PFSK-1 (cell line): ENCODE results near the gene HOXD11.

ENCODE experiments used
- POLR2AphosphoS5 ChIP-seq: IDR thresholded peaks from 2 replicates; pipeline ENCODE4 v1.6.1; 2012; ENCODE audit warnings: low read depth, mild to moderate bottlenecking, control low read depth, low read length, moderate library complexity
- TAF1 ChIP-seq: IDR thresholded peaks from 2 replicates; pipeline ENCODE4 v1.6.1; 2012; ENCODE audit warnings: low read length, control low read depth, borderline replicate concordance; ENCODE audit not compliant: insufficient read depth

DNA sequence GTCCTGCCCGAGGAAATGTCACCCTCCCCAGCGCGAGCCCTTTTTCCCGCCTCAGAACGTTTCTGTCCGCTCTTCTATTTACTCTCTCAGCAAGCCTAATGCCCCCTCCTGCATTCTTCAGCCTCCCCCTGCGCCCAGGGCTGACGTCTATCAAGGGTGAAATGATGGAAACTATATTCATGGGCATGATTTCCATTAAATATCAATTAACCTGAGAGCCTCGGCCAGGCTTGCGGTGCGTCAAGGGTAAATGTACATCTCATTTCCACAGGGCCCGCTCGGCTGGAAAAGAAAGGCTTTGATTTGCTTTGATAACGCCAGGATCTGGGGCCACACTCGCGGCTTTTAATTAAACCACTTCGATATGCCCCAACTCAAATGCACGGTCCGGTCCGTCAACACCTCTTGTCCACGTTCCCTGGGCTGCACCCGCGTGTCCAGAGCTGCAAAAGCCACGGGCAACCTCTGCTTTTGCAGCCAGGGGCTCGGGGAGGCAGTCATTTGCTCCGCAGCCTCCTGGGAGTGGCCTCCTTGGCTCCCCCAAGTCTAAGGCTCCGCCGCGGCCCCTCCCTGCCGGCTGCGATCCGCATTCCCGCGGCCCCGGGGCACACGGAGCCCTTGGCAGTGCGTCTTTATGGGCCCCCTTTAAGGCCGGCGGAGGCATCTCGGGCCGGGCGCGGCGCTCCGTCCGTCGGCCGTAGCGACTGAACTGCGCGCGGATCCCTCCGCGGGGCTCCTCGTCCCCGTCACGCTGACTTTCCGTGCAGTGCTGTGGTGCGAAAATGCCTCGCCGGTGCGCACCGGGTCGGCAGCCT is 22.1 kb downstream of the HOXD11 start, which contains the start of gene HOXD8:
- no peak for TF ChIP-seq POLR2AphosphoS5
- TF ChIP-seq TAF1, result no peak
